CD14-positive monocyte (primary cell): ENCODE data around the gene SELPLG. TPM values are rescaled to one million over a fixed set of nuclear protein-coding genes. Genes with fewer than 3 reads are reported as not detected.

ENCODE experiments used
- DNase-seq, 3 donors: peaks; one replicate each; pipeline ENCODE4 v3.0.0-alpha.2; 2011 to 2022
- H2AFZ ChIP-seq: 2 replicates; pipeline ENCODE4 v1.6.0; 2012; ENCODE audit warnings: mild to moderate bottlenecking, low read depth, low read length, inconsistent platforms; ENCODE audit not compliant: insufficient read depth, poor library complexity, severe bottlenecking
- H3K27ac ChIP-seq, 2 donors: 1 replicate in 1 of 2; 2 replicates in 1 of 2; pipeline ENCODE4 v1.5.1; 2012 to 2013; ENCODE audit warnings: low read length in 2 of 2, control low read depth in 1 of 2, inconsistent platforms in 1 of 2, low read depth in 1 of 2, mild to moderate bottlenecking in 1 of 2
- H3K27me3 ChIP-seq, 2 donors: one replicate each; pipeline versions ENCODE4 v1.6.0 to v1.6.1; 2011 to 2013; ENCODE audit warnings: low read length in 2 of 2; ENCODE audit not compliant: control insufficient read depth in 2 of 2, insufficient read depth in 2 of 2
- H3K36me3 ChIP-seq, 2 donors: replicated peaks in 1 of 2; 1 replicate in 1 of 2; 2 replicates in 1 of 2; pipeline versions ENCODE4 v1.5.1 to v1.6.1; 2012 to 2013; ENCODE audit warnings: low read length in 2 of 2, control low read depth in 1 of 2, inconsistent platforms in 1 of 2, mild to moderate bottlenecking in 1 of 2; ENCODE audit not compliant: insufficient read depth in 2 of 2, control insufficient read depth in 1 of 2
- H3K4me1 ChIP-seq, 2 donors: 1 replicate in 1 of 2; 2 replicates in 1 of 2; pipeline versions ENCODE4 v1.5.1 to v1.6.1; 2012 to 2013; ENCODE audit warnings: low read length in 2 of 2, control low read depth in 1 of 2, inconsistent platforms in 1 of 2, mild to moderate bottlenecking in 1 of 2, moderate library complexity in 1 of 2; ENCODE audit not compliant: insufficient read depth in 2 of 2, control insufficient read depth in 1 of 2
- H3K4me2 ChIP-seq: replicated peaks from 2 replicates; pipeline ENCODE3; 2012; ENCODE audit warnings: low read length, moderate library complexity, mild to moderate bottlenecking; ENCODE audit not compliant: poor library complexity, severe bottlenecking; ENCODE audit errors: extremely low read depth
- H3K4me3 ChIP-seq, 3 experiments: fragments of 200-600 bp in 1 of 3; sonication (generic) in 1 of 3; replicated peaks in 1 of 3; 1 replicate in 2 of 3; 2 replicates in 1 of 3; pipeline ENCODE4 v1.5.1; 2011 to 2013; ENCODE audit warnings: low read length in 3 of 3, mild to moderate bottlenecking in 3 of 3, control low read depth in 2 of 3, low read depth in 2 of 3, inconsistent platforms in 1 of 3, moderate library complexity in 1 of 3
- H3K79me2 ChIP-seq: 2 replicates; pipeline ENCODE4 v1.6.0; 2012; ENCODE audit warnings: mild to moderate bottlenecking, control low read depth, inconsistent platforms, low read length, moderate library complexity; ENCODE audit not compliant: insufficient read depth
- H3K9ac ChIP-seq: 2 replicates; pipeline ENCODE4 v1.6.0; 2017; ENCODE audit warnings: low read length, mild to moderate bottlenecking; ENCODE audit not compliant: insufficient read depth, poor library complexity, severe bottlenecking
- H3K9me3 ChIP-seq, 2 donors: replicated peaks in 1 of 2; 1 replicate in 1 of 2; 2 replicates in 1 of 2; pipeline versions ENCODE4 v1.5.1 to v1.6.1; 2012 to 2013; ENCODE audit warnings: low read length in 2 of 2, control low read depth in 1 of 2; ENCODE audit not compliant: control insufficient read depth in 1 of 2, insufficient read depth in 1 of 2
- H4K20me1 ChIP-seq: 2 replicates; pipeline ENCODE4 v1.6.0; 2012; ENCODE audit warnings: mild to moderate bottlenecking, low read length, control low read depth, moderate library complexity; ENCODE audit not compliant: insufficient read depth
- H3K27ac Mint-ChIP-seq, 7 donors: one replicate each; pipeline ENCODE4 v1.8.0; 2020; ENCODE audit warnings: mild to moderate bottlenecking in 7 of 7, mixed read lengths in 7 of 7, moderate library complexity in 6 of 7, inconsistent platforms in 2 of 7
- H3K27me3 Mint-ChIP-seq, 3 donors: one replicate each; pipeline ENCODE4 v1.8.0; 2021 to 2022; ENCODE audit warnings: low read depth in 3 of 3, mild to moderate bottlenecking in 3 of 3, mixed read lengths in 3 of 3, moderate library complexity in 3 of 3, inconsistent platforms in 1 of 3
- H3K36me3 Mint-ChIP-seq, 2 donors: one replicate each; pipeline ENCODE4 v1.8.0; 2020; ENCODE audit warnings: mixed read lengths in 2 of 2, inconsistent platforms in 1 of 2, mild to moderate bottlenecking in 1 of 2
- H3K4me1 Mint-ChIP-seq: one replicate; pipeline ENCODE4 v1.8.0; 2020; ENCODE audit warnings: mild to moderate bottlenecking, mixed read lengths
- H3K4me3 Mint-ChIP-seq, 2 donors: one replicate each; pipeline ENCODE4 v1.8.0; 2020; ENCODE audit warnings: mild to moderate bottlenecking in 2 of 2, mixed read lengths in 2 of 2, moderate library complexity in 1 of 2
- H3K9me3 Mint-ChIP-seq, 7 donors: one replicate each; pipeline ENCODE4 v1.8.0; 2020 to 2022; ENCODE audit warnings: mixed read lengths in 7 of 7, mild to moderate bottlenecking in 6 of 7, moderate library complexity in 6 of 7, inconsistent platforms in 2 of 7
- CTCF ChIP-seq: fragments of 200-600 bp; IDR thresholded peaks from one replicate; pipeline ENCODE4 v1.8.0; 2022; ENCODE audit warnings: antibody characterized with exemption, mild to moderate bottlenecking
- WGBS: methylation state at CpG from one replicate; pipeline ENCODE4 v1.1.5; 2013; ENCODE audit warnings: missing lambda C conversion rate; ENCODE audit not compliant: insufficient coverage; 5-methylcytosine and 5-hydroxymethylcytosine counted together
- intact Hi-C, 2 donors: fragments of 100-400 bp; cut with micrococcal nuclease; formaldehyde crosslinking; loops; one replicate each; pipeline versions ENCODE4 v1.15.0 to v1.15.1; 2023
- polyA plus RNA-seq, 3 donors: library from polyadenylated mRNA; depleted of rRNA in 1 of 3; unstranded in 2 of 3; stranded (reverse) in 1 of 3; fragments of 300-500 nt in 2 of 3; fragments of >200 nt in 1 of 3; fragmentation: Illumina TruSeq in 2 of 3; gene quantifications; 1 replicate in 2 of 3; 2 replicates in 1 of 3; pipeline ENCODE4 v1.2.3, GENCODE V29; 2012 to 2021

Gene SELPLG
- polyA plus RNA-seq, 3 donors = 193 to 349 (median 247) TPM

GRCh38 chr12:108589840-108590229, 43.9 kb downstream of the SELPLG start:
- Histone ChIP-seq H4K20me1 (no peaks in the 10 kb centered on the region), H3K4me3 (no peak overlapping the region), H3K9ac (no peak overlapping the region), H3K4me2 (no peak overlapping the region), H3K27ac (no peak overlapping the region), H2AFZ (no peak overlapping the region), H3K4me1 (no peaks in the 10 kb centered on the region), H3K79me2 (no peaks in the 10 kb centered on the region), H3K9me3 (no peaks in the 10 kb centered on the region), H3K36me3 (no peaks in the 10 kb centered on the region), H3K27me3 (no peaks in the 10 kb centered on the region)
- no peak for TF ChIP-seq CTCF
- H3K36me3 Mint-ChIP-seq = no peaks in the 10 kb centered on the region
- peaks cover 0 to 7% (median 2%) of the 10 kb centered on the region in 3 donors for H3K27me3 Mint-ChIP-seq
- H3K4me3 Mint-ChIP-seq = no peak overlapping the region
- intact Hi-C loops = no loop called here
- no peak for DNase-seq
- no peak overlapping the region for H3K27ac Mint-ChIP-seq
- H3K4me1 Mint-ChIP-seq = no peaks in the 10 kb centered on the region
- WGBS = 100% methylated on average over 4 of the region's 7 CpGs
- H3K9me3 Mint-ChIP-seq = no peaks in the 10 kb centered on the region

- Histone ChIP-seq H2AFZ (no peak overlapping the region), H3K27ac (no peak overlapping the region), H3K4me1 (no peaks in the 10 kb centered on the region), H4K20me1 (no peaks in the 10 kb centered on the region), H3K4me3 (no peak overlapping the region), H3K4me2 (no peak overlapping the region), H3K79me2 (no peaks in the 10 kb centered on the region), H3K27me3 (no peaks in the 10 kb centered on the region), H3K36me3 (no peaks in the 10 kb centered on the region), H3K9me3 (no peaks in the 10 kb centered on the region), H3K9ac (no peak overlapping the region)
- Mint-ChIP-seq H3K27ac (peak overlapping the region in 1 of 7 donors; percentile 6), H3K36me3 (no peaks in the 10 kb centered on the region), H3K27me3 (peaks cover 0 to 7% (median 2%) of the 10 kb centered on the region in 3 donors), H3K4me3 (no peak overlapping the region), H3K9me3 (no peaks in the 10 kb centered on the region), H3K4me1 (no peaks in the 10 kb centered on the region)
- WGBS = 76% methylated on average over 6 of the region's 15 CpGs
- TF ChIP-seq CTCF = no peak
- intact Hi-C loops = no loop called here
- DNase-seq = no peak
Observed at GRCh38 chr12:108589028-108589839, 44.5 kb downstream of the SELPLG start.
